NCI-H1048 (cell line): ENCODE results near the gene DOCK4.

Experiments used
- DNase-seq: peaks from one replicate; lab custom pipeline; 2025; lab: John Stamatoyannopoulos, UW

Gene DOCK4

DNA sequence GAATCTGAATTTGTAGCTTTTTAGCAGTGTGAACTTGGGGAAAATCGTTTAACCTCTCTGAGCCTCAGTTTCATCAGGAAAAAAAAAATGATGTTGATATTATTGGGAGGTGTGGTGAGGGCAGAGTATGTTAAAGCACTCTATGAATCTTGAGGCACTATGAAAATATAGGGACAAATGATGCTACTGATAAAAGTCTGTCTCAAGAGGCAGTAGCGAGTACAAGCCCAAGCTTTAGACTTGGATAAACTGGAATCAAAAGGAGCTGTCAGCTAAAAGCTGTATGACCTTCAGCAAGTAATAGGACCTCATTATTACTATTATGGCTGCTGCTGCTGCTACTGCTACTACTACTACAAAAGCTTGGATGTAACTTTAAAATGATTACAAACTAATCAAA is 8.7 kb upstream of the DOCK4 start:
- DNase-seq = no peak

DNA sequence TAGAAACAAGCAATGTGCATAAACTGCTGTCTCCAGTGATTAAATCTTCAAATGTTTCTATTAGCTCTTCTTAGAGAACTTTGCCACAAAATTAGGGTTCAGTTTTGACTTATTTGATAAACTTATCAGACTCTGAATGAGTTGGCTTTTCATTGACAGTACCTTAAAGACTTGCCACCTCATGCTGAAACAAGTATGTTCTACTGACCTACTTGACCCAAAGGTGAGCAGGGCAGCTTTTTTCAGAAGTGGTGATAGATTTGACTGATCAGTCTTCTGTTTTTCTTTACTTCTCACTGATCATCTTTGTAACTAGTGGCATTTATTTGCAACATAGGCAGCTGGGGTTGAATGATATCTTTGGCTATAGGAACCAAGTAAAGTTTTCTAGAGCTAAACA is 8.1 kb upstream of the DOCK4 start:
- DNase-seq = no peak

DNA sequence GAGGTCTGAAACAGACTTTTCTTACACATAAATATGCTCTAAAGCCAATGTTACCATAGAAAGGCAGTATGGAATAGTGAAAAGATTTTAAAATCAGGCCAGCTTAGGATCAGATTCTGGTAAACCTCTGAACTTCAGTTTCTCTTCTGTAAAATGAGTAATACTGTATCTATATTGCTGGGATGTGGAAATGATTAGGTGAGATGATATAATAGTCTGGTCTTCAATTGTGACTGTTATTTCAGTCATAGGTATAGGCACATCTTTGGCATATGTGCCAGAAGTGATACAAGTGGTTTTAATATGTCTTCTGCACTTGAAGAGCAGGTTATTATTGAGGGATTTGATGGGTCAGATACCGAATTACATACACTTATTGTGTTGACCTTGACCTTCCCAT is 7.5 kb upstream of the DOCK4 start:
- no peak for DNase-seq

DNA sequence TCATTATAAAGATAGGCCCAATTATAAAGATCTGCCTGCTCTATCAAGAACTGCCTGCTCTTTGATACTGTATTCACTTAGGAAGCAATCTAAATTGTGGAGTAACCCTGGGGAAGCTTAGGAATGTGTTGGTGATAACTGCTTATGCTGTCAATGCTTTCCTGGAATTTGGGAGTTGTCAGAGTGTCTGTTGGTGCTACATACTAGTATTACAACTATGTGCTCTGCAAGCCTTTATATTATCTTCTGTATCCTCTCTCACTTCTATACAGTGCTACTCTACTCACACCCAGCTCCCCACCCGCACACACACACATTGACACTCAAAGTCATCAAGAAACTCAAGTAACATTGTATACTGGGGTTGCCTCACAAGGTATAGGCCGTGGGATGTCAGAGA is 6.4 kb upstream of the DOCK4 start:
- no peak for DNase-seq

DNA sequence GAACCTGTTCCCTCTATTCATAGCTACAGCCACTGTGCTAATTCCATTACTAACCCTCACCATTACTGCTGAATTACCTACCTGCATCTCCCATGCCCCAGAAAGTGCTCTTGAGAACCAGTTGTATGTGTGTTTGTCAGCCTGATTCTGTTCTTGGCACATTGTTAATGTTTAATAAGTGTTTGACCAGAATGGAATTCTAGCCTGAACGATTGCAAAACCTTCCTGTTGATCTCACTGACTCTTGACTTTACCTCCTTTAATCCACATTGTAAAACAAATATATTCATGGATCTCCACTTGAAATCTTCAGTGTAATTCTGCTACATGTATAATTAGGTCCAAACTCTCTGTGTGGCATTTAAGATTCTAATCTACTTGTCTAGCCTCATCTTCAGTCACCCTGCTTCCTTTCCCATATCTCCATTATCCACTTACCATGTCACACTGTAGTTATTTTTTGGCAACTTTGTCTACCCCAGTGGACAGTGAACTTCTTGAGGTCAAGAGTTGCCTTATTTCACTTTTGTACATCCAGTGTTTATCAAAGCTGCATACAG is 5.2 kb upstream of the DOCK4 start:
- no peak for DNase-seq

DNA sequence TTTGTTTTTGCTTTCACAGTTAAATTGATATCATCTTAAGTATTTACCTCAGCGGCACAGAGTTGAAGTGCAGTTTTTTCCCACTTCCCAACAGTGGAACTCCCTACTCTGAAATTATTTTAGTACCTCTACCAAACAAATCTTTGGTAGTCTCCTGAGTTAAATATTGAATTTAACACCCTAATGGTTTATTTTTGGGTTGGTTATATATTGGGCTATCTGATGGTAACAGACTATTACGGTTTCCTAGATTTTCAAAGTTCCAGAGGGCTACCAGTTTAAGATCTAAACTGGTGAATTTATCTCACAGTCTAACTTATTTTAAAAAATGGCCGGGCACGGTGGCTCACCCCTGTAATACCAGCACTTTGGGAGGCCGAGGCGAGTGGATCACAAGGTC is 1.6 kb upstream of the DOCK4 start:
- no peak for DNase-seq

DNA sequence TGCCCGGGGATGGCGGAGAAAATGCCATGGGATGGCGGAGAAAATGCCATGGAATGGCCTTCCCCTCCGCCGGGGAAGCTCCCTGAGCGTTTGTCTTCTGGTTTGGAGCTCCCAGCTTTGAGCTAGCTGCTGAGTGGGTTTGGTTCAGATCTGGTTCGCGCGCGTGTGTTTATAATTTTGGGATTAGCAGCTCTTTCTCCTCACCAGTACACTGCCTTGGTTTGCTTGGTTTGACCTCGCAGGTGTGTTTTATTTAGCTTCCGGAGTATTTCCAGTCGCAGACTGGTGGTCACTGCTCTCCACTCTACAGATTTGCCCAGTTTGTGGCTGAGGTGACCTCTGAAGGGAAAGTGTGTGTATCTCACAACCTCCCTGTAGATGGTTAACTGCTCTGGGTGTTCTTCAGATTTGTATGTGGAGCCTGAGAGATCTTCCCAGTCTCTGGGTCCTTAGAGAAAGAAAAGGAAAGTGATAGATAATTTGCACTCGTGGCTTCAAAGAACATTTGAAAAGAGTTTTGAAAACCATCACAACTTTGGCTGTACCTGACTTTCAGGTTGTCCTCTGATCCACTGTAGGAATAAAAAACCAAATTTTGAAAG is 893 bp upstream of the DOCK4 start:
- DNase-seq = no peak

DNA sequence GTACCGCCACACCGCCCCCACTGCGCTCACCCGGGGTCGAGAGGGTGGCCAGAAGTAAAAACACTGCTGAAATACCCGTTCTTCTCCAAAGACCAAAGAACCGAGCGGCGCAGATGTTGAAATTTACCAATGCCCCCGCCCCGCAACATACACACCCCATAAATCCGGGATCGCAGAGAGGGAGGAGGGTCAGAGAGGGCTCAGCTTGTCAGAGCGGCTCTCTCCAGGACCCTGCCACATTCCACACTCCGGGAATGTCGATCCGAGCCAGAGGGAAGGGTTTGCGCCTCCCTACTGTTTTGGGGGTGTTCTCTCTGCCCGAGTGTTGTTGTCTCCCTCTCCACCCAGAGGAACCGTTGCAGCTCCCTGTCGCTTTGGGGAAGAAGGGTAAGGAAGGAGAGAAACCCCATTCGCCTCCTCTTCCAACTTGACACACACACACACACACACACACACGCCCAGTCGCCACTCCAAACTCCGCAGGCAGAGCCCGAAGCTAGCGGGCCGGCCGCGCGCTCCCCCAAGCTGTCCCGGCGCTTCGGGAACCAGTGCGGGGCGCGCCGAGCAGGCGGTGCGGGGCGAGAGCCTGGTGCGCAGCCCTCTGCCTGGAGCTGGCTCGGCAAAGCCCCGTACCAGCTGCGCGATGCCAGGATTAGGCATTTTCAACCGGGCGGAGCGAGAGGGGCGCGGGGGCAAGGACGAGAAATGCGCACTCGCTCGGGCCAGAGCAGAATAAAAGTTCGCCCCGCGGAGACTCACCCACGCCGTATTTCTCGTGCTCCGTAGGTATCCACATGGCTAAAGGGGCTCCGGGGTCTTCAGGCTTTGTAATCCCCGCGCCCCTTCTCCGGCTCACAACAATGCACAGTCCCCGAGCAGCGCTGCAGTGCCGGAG is 609 bp downstream of the DOCK4 start:
- no peak for DNase-seq

DNA sequence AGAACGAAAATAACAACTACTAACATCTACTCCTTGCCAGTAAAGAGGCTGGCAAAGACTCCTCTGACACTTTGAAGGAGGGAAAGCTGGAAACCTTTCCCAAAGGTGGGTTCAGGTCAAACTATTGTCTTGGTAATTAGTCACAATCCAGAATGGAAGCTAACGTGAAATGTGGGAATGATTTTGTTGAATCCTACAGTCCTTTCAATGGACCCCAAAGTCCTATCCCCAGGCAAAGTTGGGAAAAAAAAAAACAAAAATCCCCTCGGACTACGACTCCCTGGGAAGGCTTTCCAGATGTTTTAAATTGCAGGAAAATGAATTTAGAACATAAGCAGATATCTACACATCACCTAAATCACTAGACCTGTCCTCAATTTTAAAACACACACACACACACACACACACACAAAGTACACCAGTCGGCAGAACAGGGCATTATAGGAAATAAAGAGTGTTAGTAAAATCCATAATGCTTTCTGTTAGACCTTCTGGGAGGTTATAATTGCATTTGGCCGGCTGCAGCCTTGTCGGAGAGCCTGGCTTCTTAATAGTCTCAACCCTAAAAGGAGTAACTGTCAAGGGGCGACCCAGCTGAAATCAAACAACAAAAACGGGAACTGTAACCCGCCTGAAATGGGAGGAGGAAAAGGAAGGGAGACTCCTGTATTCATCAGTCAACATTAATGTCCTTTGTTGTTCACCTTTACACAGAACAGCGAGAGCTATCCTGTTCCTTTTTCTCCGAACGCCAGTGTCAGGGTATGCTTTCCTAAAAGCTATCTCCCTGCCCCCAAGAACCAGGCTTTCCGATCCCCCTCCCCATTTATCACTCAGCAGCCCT is 1.5 kb downstream of the DOCK4 start:
- DNase-seq = no peak

DNA sequence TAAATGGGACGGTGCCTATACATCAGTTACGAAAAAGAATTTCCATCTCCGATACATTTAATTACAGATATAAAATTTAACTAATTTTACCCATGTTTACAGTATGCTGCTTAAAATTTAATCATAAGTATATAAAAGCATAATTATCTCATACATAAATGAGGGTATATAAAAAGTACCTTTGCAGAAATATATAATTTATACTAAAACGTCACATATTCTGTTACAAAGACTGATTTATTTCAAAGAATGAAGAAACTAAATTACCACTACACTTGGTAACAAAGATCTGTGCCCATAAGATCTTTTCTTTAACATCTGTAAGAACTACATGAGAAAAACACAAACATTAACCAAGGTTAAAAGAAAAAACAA is 2.8 kb downstream of the DOCK4 start:
- no peak for DNase-seq

DNA sequence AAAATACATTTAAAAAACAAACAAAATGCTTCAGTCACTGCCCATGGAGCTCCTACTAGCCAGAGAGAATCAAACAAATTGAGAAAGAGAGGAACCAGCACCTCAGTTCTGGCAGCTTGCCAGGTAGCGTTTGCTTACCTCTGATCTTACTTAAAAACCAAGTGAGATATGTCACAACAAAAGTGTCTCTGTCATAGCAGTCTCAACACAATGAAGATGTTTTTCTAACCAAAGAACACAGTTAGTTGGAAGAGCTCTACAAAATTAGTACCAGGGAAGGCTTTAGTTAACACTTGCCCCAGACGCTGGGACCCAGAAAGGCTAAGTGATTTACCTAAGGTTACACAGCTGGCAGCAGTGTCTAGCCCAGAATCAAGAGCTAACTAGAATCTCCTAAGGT is 3.4 kb downstream of the DOCK4 start:
- no peak for DNase-seq

DNA sequence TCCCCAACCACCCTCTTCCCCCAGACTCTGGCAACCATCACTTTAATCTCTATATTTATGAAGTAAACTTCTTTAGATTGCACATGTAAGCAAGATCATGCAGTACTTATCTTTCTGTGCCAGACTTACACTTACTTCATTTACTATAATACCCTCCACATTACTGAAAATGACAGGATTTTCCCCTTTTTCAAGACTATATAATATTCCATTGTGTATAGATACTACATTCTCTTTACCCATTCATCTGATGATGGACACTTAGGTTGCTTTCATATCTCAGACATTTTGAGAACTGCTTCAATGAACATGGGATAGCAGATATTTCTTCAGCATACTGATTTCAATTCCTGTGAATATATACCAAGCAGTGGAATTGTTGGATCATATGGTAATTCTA is 4.4 kb downstream of the DOCK4 start:
- no peak for DNase-seq

DNA sequence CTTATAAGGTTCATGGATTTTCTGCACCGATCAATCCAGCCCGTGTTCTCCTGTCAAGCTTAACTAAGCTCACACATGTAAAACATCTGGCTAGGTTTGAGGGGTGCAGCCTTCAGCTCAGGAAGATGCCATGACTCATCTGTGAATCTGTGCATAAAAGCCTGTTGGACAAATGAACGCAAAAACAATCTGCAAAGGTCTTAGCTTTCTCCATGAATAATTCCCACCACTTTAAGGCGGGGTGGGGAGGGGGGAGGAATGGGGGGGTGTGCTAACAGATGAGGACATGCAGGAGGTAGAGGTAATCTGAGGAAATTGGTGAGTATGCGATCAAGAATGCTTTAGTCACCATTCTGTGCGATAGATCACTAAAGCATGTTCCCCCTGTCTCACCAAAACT is 4.8 kb downstream of the DOCK4 start:
- DNase-seq = no peak

DNA sequence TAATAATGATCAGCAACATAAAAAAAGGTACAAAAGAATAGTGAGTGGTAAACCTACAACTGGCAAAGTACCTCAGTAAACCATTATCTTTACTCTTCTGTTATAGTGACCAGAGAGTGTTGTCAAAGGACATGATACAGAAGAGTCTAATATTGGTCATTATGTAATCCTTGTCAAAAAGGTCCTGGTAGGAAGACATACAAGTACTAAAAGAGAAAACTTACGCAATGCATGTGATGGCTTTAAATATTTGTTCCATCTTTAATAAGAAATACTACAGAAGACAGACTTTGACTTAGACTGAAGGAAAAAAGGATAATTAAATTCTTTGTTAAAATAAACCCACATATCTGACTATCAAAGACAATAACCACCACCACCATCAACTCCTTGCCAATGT is 6.5 kb downstream of the DOCK4 start:
- DNase-seq = no peak

DNA sequence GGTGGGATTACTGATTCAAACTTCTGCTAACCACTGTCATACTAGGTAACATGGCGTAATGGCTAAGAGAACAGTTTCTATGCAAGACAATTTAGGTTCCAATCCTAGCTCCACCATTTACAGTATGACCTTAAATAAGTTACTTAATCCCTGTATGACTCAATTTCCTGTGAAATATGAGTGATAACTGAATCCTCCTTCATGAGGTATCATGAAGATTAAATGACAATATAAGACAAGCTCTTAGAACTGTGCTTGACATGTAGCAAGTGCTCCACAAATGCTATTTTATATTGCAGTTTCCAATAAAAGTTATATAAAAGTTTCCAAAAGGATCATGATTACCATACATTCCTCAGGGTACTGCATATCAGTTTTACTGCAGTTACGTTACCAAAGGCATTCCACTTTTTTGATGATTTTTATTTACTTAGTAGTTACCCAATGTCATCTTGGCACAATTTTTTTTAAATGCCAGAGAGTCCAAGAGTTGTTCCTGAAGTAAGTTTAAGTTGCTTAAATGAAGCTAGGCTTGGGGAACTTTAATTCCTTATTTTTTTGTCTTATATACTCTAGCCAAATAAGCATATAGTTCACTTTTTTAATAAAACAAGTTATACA is 7.1 kb downstream of the DOCK4 start:
- DNase-seq = no peak

DNA sequence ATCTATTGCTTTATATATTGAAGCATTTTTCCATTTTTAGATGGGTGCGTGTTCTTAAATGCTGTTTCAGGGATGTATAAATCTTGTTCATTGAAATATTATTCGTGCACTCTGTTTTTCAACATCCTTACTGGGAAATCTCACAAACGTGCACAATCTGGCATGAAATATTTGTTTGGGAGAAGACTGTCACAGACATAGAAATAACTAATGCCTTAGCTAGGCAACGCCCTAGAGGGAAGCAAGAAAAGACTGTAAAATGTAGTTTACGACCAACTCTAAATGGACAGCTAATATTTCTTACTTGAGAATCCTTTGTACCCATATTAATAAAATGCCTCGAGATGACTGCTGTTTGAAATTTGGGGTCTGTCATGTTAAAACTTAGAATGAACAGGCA is 8.9 kb downstream of the DOCK4 start:
- DNase-seq = no peak

DNA sequence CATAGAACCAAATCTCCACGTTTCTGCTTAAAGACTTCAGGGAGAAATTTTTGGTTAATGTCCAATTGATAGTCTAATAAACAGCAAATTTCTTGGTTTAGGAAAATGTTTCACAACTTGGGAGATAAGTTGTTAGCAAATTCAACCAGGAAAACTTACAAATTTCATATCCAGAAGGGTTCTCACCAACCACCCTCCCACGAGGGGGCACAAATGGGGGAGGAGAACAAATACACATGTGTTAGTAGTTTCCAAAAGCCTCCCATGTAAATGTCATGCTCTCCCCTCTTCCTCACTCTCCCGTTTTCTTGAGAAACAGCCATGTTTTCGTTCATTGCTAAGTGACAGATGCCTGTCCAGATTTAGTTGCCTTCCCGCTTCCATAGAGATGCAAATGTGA is 10.5 kb downstream of the DOCK4 start:
- no peak for DNase-seq

DNA sequence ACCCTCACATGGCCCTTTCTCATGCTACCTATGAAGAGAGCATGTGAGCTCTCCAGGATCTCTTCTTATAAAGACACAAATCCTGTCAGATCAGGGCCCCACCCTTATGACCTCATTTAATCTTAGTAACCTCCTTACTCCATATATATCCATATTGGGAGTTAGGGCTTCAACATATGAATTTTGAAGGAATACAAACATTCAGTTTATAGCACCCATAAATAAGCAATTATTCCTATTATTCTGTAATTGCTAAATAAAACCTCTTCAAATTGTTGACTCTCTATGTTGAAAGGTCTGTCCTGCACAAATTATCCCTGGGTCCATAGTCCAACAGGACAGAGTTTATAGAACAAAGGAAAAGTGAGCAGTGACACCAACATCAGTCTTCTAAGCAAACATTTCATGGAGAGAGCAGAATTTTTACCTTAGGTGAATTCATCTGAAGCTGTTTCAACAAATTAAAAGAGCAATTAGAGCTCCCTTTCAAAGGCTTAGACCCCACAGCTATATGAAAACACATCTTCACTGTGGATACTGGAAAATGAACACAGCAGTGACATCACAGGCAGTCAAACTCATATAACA is 12.2 kb downstream of the DOCK4 start:
- DNase-seq = no peak

DNA sequence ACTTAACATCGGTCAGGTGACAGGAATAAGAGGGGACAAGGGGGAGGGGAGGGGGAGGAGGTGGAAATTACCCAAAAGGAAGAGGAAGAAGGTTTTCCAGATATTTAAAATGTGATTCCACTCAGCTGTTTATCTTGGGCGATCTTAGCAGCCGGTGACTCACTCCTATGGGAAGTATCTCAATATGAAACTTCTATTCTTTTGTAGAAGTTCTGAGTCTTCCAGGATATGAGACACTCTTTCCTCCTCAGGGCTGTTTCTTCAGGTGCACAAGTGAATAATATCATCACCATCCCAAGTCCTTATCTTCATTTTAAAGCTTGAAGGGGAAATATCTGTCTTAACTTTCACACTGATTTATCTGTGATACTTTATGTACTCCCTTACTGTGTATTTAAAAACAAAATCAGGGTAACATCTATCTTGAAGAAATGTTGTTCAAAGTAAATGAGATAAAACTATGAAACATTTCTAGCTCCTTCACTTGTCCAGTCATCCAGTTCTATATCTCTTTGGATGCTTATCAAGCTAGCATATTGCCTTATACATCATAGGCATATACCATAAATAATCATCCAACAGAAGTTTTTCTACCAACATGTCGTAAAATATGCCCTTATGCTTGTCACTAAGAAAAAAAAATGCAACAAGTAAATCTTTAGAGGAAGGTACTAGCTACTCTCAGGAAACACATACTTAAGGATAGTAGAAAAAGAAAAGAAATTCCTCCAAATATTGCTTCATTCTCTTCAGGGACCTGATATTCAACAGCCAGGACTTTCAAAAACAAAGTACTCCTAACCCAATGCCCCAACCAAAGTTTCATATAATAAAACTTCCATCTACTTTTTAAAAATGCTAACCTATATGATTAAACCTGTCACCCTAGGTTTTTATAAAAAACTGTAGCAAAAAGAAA is 13.7 kb downstream of the DOCK4 start:
- no peak for DNase-seq

DNA sequence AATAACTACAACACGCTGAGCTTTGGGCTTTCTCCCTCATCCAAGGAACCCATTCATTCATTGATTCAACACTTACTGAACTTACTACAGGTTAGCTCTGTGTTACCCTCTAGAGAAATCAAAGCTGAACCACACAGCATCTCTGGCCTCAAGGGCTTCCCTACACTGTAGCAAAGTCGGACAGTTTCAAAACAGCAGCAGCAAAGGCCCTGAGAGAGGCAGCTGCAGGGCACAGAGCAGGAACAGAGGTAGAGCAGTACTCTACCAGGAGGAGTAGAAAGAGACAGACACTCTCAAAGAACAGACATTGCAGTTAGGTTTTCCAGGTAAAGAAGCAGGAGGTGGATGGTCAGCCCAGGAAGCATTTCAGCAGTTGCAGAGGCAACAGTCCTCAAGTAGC is 16.1 kb downstream of the DOCK4 start:
- no peak for DNase-seq

DNA sequence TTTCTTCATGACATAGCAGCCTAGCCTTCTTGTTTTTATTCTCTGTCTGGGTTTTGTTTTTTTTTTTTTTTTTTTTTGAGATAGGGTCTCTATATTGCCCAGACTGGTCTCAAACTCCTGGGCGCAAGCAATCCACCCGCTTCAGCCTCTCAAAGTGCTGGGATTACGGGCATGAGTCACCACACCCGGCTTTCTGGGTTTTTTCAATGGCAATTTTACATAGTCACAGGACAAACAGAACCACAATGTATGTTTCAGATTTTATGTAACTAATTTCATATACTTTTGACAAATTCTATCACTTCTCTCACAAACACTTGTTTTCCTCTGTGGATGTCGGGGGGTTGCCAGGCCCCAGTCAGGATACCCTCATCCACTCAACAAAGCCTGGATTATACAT is 16.5 kb downstream of the DOCK4 start:
- no peak for DNase-seq
